SK-N-SH treated with all-trans-retinoic acid at 6 μM for 48 hours (cell line): ENCODE results near the gene BEND7.

Source experiments
- ATAC-seq: fragments of 200-7000 bp; cut with Tn5 transposase; 3 replicates; pipeline ENCODE4 v1.9.1; 2020; ENCODE audit warnings: mild to moderate bottlenecking, moderate library complexity
- ARNTL ChIP-seq: fragments of 450-650 bp; formaldehyde crosslinking; IDR thresholded peaks from 2 replicates; pipeline ENCODE4 v1.5.0; 2020; ENCODE audit warnings: low read depth, mild to moderate bottlenecking, moderate library complexity, borderline replicate concordance
- BACH2 ChIP-seq: fragments of 250-450 bp; sonication (Bioruptor Pico); IDR thresholded peaks from 2 replicates; pipeline ENCODE4 v1.9.0; 2021; ENCODE audit warnings: mild to moderate bottlenecking, borderline replicate concordance
- CREB5 ChIP-seq: fragments of 250-450 bp; sonication (Bioruptor Pico); IDR thresholded peaks from 2 replicates; pipeline ENCODE4 v1.5.1; 2020; ENCODE audit warnings: low read depth, mild to moderate bottlenecking, moderate library complexity
- GLIS3 ChIP-seq: fragments of 250-450 bp; sonication (Bioruptor Pico); IDR thresholded peaks from 2 replicates; pipeline ENCODE4 v1.5.0; 2020; ENCODE audit warnings: mild to moderate bottlenecking, moderate library complexity
- ISL1 ChIP-seq: fragments of 250-450 bp; sonication (Bioruptor Pico); IDR thresholded peaks from 2 replicates; pipeline ENCODE4 v2.1.2; 2022; ENCODE audit warnings: mild to moderate bottlenecking, moderate library complexity
- OSR1 ChIP-seq: fragments of 250-450 bp; sonication (Bioruptor Pico); IDR thresholded peaks from 2 replicates; pipeline ENCODE4 v1.8.0; 2022; ENCODE audit warnings: moderate library complexity, mild to moderate bottlenecking, inconsistent platforms
- PPARA ChIP-seq: fragments of 250-450 bp; sonication (Bioruptor Pico); IDR thresholded peaks from 2 replicates; pipeline ENCODE4 v1.5.0; 2020; ENCODE audit warnings: mild to moderate bottlenecking, borderline replicate concordance
- RARB ChIP-seq: fragments of 250-450 bp; sonication (Bioruptor Pico); IDR thresholded peaks from 2 replicates; pipeline ENCODE4 v1.8.0; 2021; ENCODE audit warnings: mild to moderate bottlenecking, moderate library complexity
- SNAI2 ChIP-seq: fragments of 250-450 bp; sonication (Bioruptor Pico); IDR thresholded peaks from 2 replicates; pipeline ENCODE4 v1.5.0; 2020; ENCODE audit warnings: mild to moderate bottlenecking, moderate library complexity
- TCF4 ChIP-seq: fragments of 250-450 bp; sonication (Bioruptor Pico); IDR thresholded peaks from 2 replicates; pipeline ENCODE4 v1.8.0; 2021; ENCODE audit warnings: mild to moderate bottlenecking, moderate library complexity, borderline replicate concordance
- TOX ChIP-seq: fragments of 250-450 bp; sonication (Bioruptor Pico); IDR thresholded peaks from 2 replicates; pipeline ENCODE4 v1.8.0; 2021; ENCODE audit warnings: mild to moderate bottlenecking, moderate library complexity, borderline replicate concordance
- ZFP3 ChIP-seq: fragments of 250-450 bp; sonication (Bioruptor Pico); IDR thresholded peaks from 2 replicates; pipeline ENCODE4 v1.5.0; 2020; ENCODE audit warnings: mild to moderate bottlenecking, moderate library complexity
- ZFP30 ChIP-seq: fragments of 450-650 bp; formaldehyde crosslinking; IDR thresholded peaks from 2 replicates; pipeline ENCODE4 v1.5.0; 2022; ENCODE audit warnings: mild to moderate bottlenecking, moderate library complexity
- ZNF565 ChIP-seq: fragments of 450-650 bp; formaldehyde crosslinking; conservative IDR thresholded peaks from 2 replicates; pipeline ENCODE4 v1.5.0; 2020; ENCODE audit warnings: low read depth, mild to moderate bottlenecking, moderate library complexity
- ZNF8 ChIP-seq: fragments of 450-650 bp; formaldehyde crosslinking; IDR thresholded peaks from 2 replicates; pipeline ENCODE4 v1.5.0; 2020; ENCODE audit warnings: mild to moderate bottlenecking, moderate library complexity
- TF ChIP-seq, protein P1 (sequence below): fragments of 250-450 bp; sonication (Bioruptor Pico); IDR thresholded peaks from 2 replicates; pipeline ENCODE4 v1.5.0; 2020; ENCODE audit warnings: mild to moderate bottlenecking, moderate library complexity
- TF ChIP-seq, protein P2 (sequence below): fragments of 250-450 bp; sonication (Bioruptor Pico); IDR thresholded peaks from 2 replicates; pipeline ENCODE4 v1.5.1; 2021; ENCODE audit warnings: mild to moderate bottlenecking, moderate library complexity
- TF ChIP-seq, protein P3 (sequence below): fragments of 250-450 bp; sonication (Bioruptor Pico); IDR thresholded peaks from 2 replicates; pipeline ENCODE4 v1.8.0; 2021; ENCODE audit warnings: low read depth, mild to moderate bottlenecking, moderate library complexity, borderline replicate concordance

Gene BEND7

GRCh38 chr10:13397052-13397451, 131.8 kb downstream of the BEND7 start:
- no peak for ATAC-seq
- TF ChIP-seq OSR1 (no peak), SNAI2 (CRISPR knock-in tag) (no peak), BACH2 (no peak)

- TF ChIP-seq, protein P1, sequence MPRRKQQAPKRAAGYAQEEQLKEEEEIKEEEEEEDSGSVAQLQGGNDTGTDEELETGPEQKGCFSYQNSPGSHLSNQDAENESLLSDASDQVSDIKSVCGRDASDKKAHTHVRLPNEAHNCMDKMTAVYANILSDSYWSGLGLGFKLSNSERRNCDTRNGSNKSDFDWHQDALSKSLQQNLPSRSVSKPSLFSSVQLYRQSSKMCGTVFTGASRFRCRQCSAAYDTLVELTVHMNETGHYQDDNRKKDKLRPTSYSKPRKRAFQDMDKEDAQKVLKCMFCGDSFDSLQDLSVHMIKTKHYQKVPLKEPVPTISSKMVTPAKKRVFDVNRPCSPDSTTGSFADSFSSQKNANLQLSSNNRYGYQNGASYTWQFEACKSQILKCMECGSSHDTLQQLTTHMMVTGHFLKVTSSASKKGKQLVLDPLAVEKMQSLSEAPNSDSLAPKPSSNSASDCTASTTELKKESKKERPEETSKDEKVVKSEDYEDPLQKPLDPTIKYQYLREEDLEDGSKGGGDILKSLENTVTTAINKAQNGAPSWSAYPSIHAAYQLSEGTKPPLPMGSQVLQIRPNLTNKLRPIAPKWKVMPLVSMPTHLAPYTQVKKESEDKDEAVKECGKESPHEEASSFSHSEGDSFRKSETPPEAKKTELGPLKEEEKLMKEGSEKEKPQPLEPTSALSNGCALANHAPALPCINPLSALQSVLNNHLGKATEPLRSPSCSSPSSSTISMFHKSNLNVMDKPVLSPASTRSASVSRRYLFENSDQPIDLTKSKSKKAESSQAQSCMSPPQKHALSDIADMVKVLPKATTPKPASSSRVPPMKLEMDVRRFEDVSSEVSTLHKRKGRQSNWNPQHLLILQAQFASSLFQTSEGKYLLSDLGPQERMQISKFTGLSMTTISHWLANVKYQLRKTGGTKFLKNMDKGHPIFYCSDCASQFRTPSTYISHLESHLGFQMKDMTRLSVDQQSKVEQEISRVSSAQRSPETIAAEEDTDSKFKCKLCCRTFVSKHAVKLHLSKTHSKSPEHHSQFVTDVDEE (CRISPR knock-in tag): no peak
- TF ChIP-seq RARB (CRISPR knock-in tag): no peak
- no peak for TF ChIP-seq TOX (CRISPR knock-in tag)
- TF ChIP-seq ZNF565 (CRISPR knock-in tag): no peak
- TF ChIP-seq CREB5: no peak
- TF ChIP-seq, protein P2, sequence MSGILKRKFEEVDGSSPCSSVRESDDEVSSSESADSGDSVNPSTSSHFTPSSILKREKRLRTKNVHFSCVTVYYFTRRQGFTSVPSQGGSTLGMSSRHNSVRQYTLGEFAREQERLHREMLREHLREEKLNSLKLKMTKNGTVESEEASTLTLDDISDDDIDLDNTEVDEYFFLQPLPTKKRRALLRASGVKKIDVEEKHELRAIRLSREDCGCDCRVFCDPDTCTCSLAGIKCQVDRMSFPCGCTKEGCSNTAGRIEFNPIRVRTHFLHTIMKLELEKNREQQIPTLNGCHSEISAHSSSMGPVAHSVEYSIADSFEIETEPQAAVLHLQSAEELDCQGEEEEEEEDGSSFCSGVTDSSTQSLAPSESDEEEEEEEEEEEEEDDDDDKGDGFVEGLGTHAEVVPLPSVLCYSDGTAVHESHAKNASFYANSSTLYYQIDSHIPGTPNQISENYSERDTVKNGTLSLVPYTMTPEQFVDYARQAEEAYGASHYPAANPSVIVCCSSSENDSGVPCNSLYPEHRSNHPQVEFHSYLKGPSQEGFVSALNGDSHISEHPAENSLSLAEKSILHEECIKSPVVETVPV (CRISPR knock-in tag): no peak
- TF ChIP-seq, protein P3, sequence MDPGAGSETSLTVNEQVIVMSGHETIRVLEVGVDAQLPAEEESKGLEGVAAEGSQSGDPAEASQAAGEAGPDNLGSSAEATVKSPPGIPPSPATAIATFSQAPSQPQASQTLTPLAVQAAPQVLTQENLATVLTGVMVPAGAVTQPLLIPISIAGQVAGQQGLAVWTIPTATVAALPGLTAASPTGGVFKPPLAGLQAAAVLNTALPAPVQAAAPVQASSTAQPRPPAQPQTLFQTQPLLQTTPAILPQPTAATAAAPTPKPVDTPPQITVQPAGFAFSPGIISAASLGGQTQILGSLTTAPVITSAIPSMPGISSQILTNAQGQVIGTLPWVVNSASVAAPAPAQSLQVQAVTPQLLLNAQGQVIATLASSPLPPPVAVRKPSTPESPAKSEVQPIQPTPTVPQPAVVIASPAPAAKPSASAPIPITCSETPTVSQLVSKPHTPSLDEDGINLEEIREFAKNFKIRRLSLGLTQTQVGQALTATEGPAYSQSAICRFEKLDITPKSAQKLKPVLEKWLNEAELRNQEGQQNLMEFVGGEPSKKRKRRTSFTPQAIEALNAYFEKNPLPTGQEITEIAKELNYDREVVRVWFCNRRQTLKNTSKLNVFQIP (CRISPR knock-in tag): no peak
- no peak for ATAC-seq
Observed at GRCh38 chr10:13396369-13396768, 132.4 kb downstream of the BEND7 start.

GRCh38 chr10:13395540-13395939, 133.3 kb downstream of the BEND7 start:
- TF ChIP-seq ZFP30 (CRISPR knock-in tag): no peak
- no peak for TF ChIP-seq BACH2
- TF ChIP-seq ZNF8: no peak
- no peak for TF ChIP-seq ARNTL
- no peak for TF ChIP-seq ISL1 (CRISPR knock-in tag)
- TF ChIP-seq TCF4 (CRISPR knock-in tag): no peak
- no peak for TF ChIP-seq SNAI2 (CRISPR knock-in tag)
- TF ChIP-seq ZFP3: no peak
- TF ChIP-seq ZNF565 (CRISPR knock-in tag): no peak
- TF ChIP-seq, all 23 proteins: peak for 0
- ATAC-seq: no peak

- TF ChIP-seq SNAI2 (CRISPR knock-in tag) (no peak), ZNF565 (CRISPR knock-in tag) (no peak), PPARA (no peak), CREB5 (no peak), GLIS3 (no peak), TOX (CRISPR knock-in tag) (no peak)
- TF ChIP-seq, protein P2 (CRISPR knock-in tag): no peak
Observed at GRCh38 chr10:13393640-13394039, 135.2 kb downstream of the BEND7 start.

More at GRCh38 chr10:13393640-13394039, 135.2 kb downstream of the BEND7 start:
- ATAC-seq: no peak
